Caco-2 (cell line): ENCODE data around the gene CENPQ. TPM values are rescaled to one million over a fixed set of nuclear protein-coding genes. Genes with fewer than 3 reads are reported as not detected.

Experiments
- BruUV-seq: library from RNA; stranded (reverse); fragments of 400-500 nt; replicated peaks from 2 replicates; lab custom pipeline; 2021; lab: Mats Ljungman, UMichigan
- CTCF ChIA-PET: fragments of 300-600 bp; sonication (Branson Sonifier 250); formaldehyde crosslinking; loops from one replicate; lab custom pipeline; 2022; ENCODE audit warnings: antibody characterized with exemption; lab: Charles Lee
- POLR2A ChIA-PET: fragments of 300-600 bp; sonication (Branson Sonifier 250); formaldehyde crosslinking; loops from one replicate; lab custom pipeline; 2022; ENCODE audit warnings: antibody characterized with exemption; lab: Charles Lee
- DNase-seq, 2 experiments: peaks; one replicate each; pipeline versions ENCODE4 v3.0.0 to v3.0.0-alpha.2; 2020 to 2022
- H3K27me3 ChIP-seq: replicated peaks from 2 replicates; pipeline ENCODE4 v1.6.0; 2011; ENCODE audit warnings: low read length; ENCODE audit not compliant: control insufficient read depth, insufficient read depth
- H3K36me3 ChIP-seq: 2 replicates; pipeline ENCODE4 v1.5.1; 2011; ENCODE audit warnings: low read length; ENCODE audit not compliant: control insufficient read depth, insufficient read depth
- H3K4me1 ChIP-seq: fragments of 250-450 bp; sonication (Bioruptor Pico); 2 replicates; pipeline ENCODE4 v1.5.1; 2020; ENCODE audit warnings: mild to moderate bottlenecking
- H3K4me3 ChIP-seq: 2 replicates; pipeline ENCODE4 v1.5.1; 2011; ENCODE audit warnings: low read depth, mild to moderate bottlenecking, control low read depth, low read length
- H3K9me3 ChIP-seq: fragments of 250-450 bp; sonication (Bioruptor Pico); 2 replicates; pipeline ENCODE4 v1.5.1; 2020; ENCODE audit warnings: mild to moderate bottlenecking, moderate library complexity
- H3K27ac Mint-ChIP-seq: one replicate; pipeline ENCODE4 v1.8.0; 2022; ENCODE audit warnings: mixed read lengths; ENCODE audit not compliant: unreplicated experiment
- H3K27me3 Mint-ChIP-seq: one replicate; pipeline ENCODE4 v1.8.0; 2022; ENCODE audit warnings: mixed read lengths; ENCODE audit not compliant: insufficient read depth, unreplicated experiment
- H3K36me3 Mint-ChIP-seq: one replicate; pipeline ENCODE4 v1.8.0; 2022; ENCODE audit warnings: mild to moderate bottlenecking, mixed read lengths; ENCODE audit not compliant: insufficient read depth, unreplicated experiment
- H3K4me1 Mint-ChIP-seq: one replicate; pipeline ENCODE4 v1.8.0; 2022; ENCODE audit warnings: low read depth, mixed read lengths; ENCODE audit not compliant: unreplicated experiment
- H3K4me3 Mint-ChIP-seq: one replicate; pipeline ENCODE4 v1.8.0; 2022; ENCODE audit warnings: mild to moderate bottlenecking, moderate library complexity, mixed read lengths; ENCODE audit not compliant: unreplicated experiment
- H3K9me3 Mint-ChIP-seq: one replicate; pipeline ENCODE4 v1.8.0; 2022; ENCODE audit warnings: mixed read lengths; ENCODE audit not compliant: unreplicated experiment
- CTCF ChIP-seq, 2 experiments: fragments of 200-600 bp in 1 of 2; IDR thresholded peaks; 1 replicate in 1 of 2; 2 replicates in 1 of 2; pipeline versions ENCODE4 v1.5.1 to v1.8.0; 2011 to 2022; ENCODE audit warnings: antibody characterized with exemption in 1 of 2, control low read depth in 1 of 2, inconsistent platforms in 1 of 2, low read depth in 1 of 2, low read length in 1 of 2, mild to moderate bottlenecking in 1 of 2, moderate library complexity in 1 of 2; ENCODE audit not compliant: insufficient read depth in 1 of 2, severe bottlenecking in 1 of 2, unreplicated experiment in 1 of 2
- intact Hi-C: fragments of 100-400 bp; cut with micrococcal nuclease; formaldehyde crosslinking; loops from one replicate; pipeline ENCODE4 v1.10.0; 2022; ENCODE audit not compliant: unreplicated experiment
- total RNA-seq: library from RNA; stranded (reverse); gene quantifications from 2 replicates; pipeline ENCODE4 v1.2.3, GENCODE V29; 2022

The CENPQ gene
- total RNA-seq, 1 experiment from 2014 or later, result 13.4 TPM

DNA sequence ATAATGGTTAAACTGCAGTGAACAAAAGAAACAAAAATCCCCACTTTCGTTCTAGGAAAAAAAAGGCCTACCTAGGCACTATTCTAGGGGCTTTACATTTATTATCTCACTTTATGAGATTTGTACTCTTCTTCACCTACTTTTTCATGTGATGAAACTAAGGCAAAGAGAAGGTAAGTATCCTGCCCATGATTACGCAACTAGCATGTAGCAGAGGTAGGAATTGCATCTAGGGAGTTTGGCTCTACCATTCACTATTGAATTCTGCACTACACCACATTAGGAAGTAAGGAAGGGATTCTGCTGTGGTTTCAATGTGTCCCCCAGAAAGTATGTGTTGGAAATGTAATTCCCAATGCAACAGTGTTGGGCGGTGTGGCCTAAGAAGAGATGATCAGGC, 75.9 kb downstream of the CENPQ start:
- H3K36me3 ChIP-seq, result no peaks in the 10 kb centered on the region
- ChIA-PET POLR2A (no interaction called here), CTCF (no interaction called here)
- Mint-ChIP-seq H3K36me3 (no peaks in the 10 kb centered on the region), H3K9me3 (no peaks in the 10 kb centered on the region), H3K4me1 (no peaks in the 10 kb centered on the region), H3K4me3 (no peak overlapping the region), H3K27me3 (no peaks in the 10 kb centered on the region), H3K27ac (no peak overlapping the region)
- no peaks in the 10 kb centered on the region for H3K4me1 ChIP-seq
- no TSS peak for BruUV-seq
- TF ChIP-seq CTCF (IDR thresholded peaks at IDR 0.05; ENCODE audit: insufficient read depth in 1 of 2, low read depth in 1 of 2, low read length in 1 of 2, severe bottlenecking in 1 of 2, unreplicated experiment in 1 of 2), result no peak
- no peak for DNase-seq
- H3K27me3 ChIP-seq, result no peaks in the 10 kb centered on the region
- no peaks in the 10 kb centered on the region for H3K9me3 ChIP-seq
- intact Hi-C loops, result no loop called here
- H3K4me3 ChIP-seq, result no peak overlapping the region

GRCh38 chr6:49540614-49541013, 77.4 kb downstream of the CENPQ start:
- Mint-ChIP-seq H3K27me3 (no peaks in the 10 kb centered on the region), H3K36me3 (no peaks in the 10 kb centered on the region), H3K27ac (no peak overlapping the region), H3K4me1 (no peaks in the 10 kb centered on the region), H3K4me3 (no peak overlapping the region), H3K9me3 (no peaks in the 10 kb centered on the region)
- BruUV-seq, result no TSS peak
- no peaks in the 10 kb centered on the region for H3K9me3 ChIP-seq
- DNase-seq, result no peak
- ChIA-PET POLR2A (no interaction called here), CTCF (no interaction called here)
- no peak for TF ChIP-seq CTCF (IDR thresholded peaks at IDR 0.05; ENCODE audit: insufficient read depth in 1 of 2, low read depth in 1 of 2, low read length in 1 of 2, severe bottlenecking in 1 of 2, unreplicated experiment in 1 of 2)
- H3K4me1 ChIP-seq, result no peaks in the 10 kb centered on the region
- no peaks in the 10 kb centered on the region for H3K27me3 ChIP-seq
- intact Hi-C loops, result no loop called here
- no peaks in the 10 kb centered on the region for H3K36me3 ChIP-seq
- no peak overlapping the region for H3K4me3 ChIP-seq

- Mint-ChIP-seq H3K4me1 (no peaks in the 10 kb centered on the region), H3K27me3 (no peaks in the 10 kb centered on the region), H3K9me3 (no peaks in the 10 kb centered on the region), H3K27ac (no peak overlapping the region), H3K36me3 (no peaks in the 10 kb centered on the region), H3K4me3 (no peak overlapping the region)
- TF ChIP-seq CTCF (IDR thresholded peaks at IDR 0.05; ENCODE audit: insufficient read depth in 1 of 2, low read depth in 1 of 2, low read length in 1 of 2, severe bottlenecking in 1 of 2, unreplicated experiment in 1 of 2), result no peak
- POLR2A ChIA-PET, result no interaction called here
- Histone ChIP-seq H3K4me1 (no peaks in the 10 kb centered on the region), H3K27me3 (no peaks in the 10 kb centered on the region), H3K36me3 (no peaks in the 10 kb centered on the region), H3K9me3 (no peaks in the 10 kb centered on the region), H3K4me3 (no peak overlapping the region)
- DNase-seq, result no peak
- intact Hi-C loops, result no loop called here
- BruUV-seq, result no TSS peak
- CTCF ChIA-PET, result no interaction called here
These were observed 78.1 kb downstream of the CENPQ start for GRCh38 chr6:49541210-49541724.
